ENCODE measurements around the gene CCDC17. TPM values are rescaled to one million over a fixed set of nuclear protein-coding genes. Genes with fewer than 3 reads are reported as not detected.

The CCDC17 gene
- polyA plus RNA-seq, 1 experiment = 0.19 TPM

- Histone ChIP-seq H3K27ac (ENCODE audit: low read depth, low read length) (no peak overlapping the region), H3K4me3 (ENCODE audit: low read depth, low read length) (peak overlapping the region; percentile 99), H3K9me3 (ENCODE audit: control insufficient read depth, insufficient read depth, low read length) (peaks cover 5% of the 10 kb centered on the region; the same call in 1 of the 2 replicates), H3K27me3 (ENCODE audit: control insufficient read depth, insufficient read depth, low read length) (no peaks in the 10 kb centered on the region)
- CTCF ChIA-PET = no interaction called here
- POLR2A ChIA-PET = interaction anchor here (0.6 to 2.7 kb wide), 4 partner anchors 16 to 245 kb away, joined by 6 to 12 read pairs (median 12); partner anchors contain the start of genes GPBP1L1 and PRDX1
- no peak for DNase-seq (ENCODE audit: low read depth, low spot score)
- no peak for TF ChIP-seq CTCF (IDR thresholded peaks at IDR 0.05; ENCODE audit: low read depth, low read length)
These were observed 38.3 kb downstream of the CCDC17 start for GRCh38 chr1:45585496-45586075.

GRCh38 chr1:45585110-45585426, 38.8 kb downstream of the CCDC17 start:
- POLR2A ChIA-PET = interaction anchor here (0.9 to 5.5 kb wide), 6 partner anchors 17 to 103 kb away, joined by 3 to 46 read pairs (median 8); partner anchors contain the start of genes GPBP1L1, PRDX1 and TMEM69
- TF ChIP-seq CTCF (IDR thresholded peaks at IDR 0.05; ENCODE audit: low read depth, low read length) = no peak
- CTCF ChIA-PET = no interaction called here
- no peak for DNase-seq (ENCODE audit: low read depth, low spot score)
- peak overlapping the region; percentile 99 for H3K4me3 ChIP-seq (ENCODE audit: low read depth, low read length)
- H3K27ac ChIP-seq (ENCODE audit: low read depth, low read length) = peak overlapping the region; percentile 57
- no peaks in the 10 kb centered on the region for H3K27me3 ChIP-seq (ENCODE audit: control insufficient read depth, insufficient read depth, low read length)
- peaks cover 5% of the 10 kb centered on the region; the same call in 1 of the 2 replicates for H3K9me3 ChIP-seq (ENCODE audit: control insufficient read depth, insufficient read depth, low read length)

GRCh38 chr1:45584351-45585109, 39.3 kb downstream of the CCDC17 start:
- H3K9me3 ChIP-seq (ENCODE audit: control insufficient read depth, insufficient read depth, low read length) = peaks cover 5% of the 10 kb centered on the region; the same call in 1 of the 2 replicates
- POLR2A ChIA-PET = interaction anchor here (0.9 to 5.5 kb wide), 6 partner anchors 17 to 104 kb away, joined by 3 to 46 read pairs (median 8); partner anchors contain the start of genes GPBP1L1, PRDX1 and TMEM69
- CTCF ChIA-PET = no interaction called here
- no peak for TF ChIP-seq CTCF (IDR thresholded peaks at IDR 0.05; ENCODE audit: low read depth, low read length)
- no peaks in the 10 kb centered on the region for H3K27me3 ChIP-seq (ENCODE audit: control insufficient read depth, insufficient read depth, low read length)
- DNase-seq (ENCODE audit: low read depth, low spot score) = peak; percentile 53
- H3K4me3 ChIP-seq (ENCODE audit: low read depth, low read length) = peak overlapping the region; percentile 99
- peak overlapping the region; percentile 78 for H3K27ac ChIP-seq (ENCODE audit: low read depth, low read length)

- peak within 1 kb of the TSS; percentile 99 for H3K4me3 ChIP-seq (ENCODE audit: low read depth, low read length)
- CTCF ChIA-PET = interaction anchor here (1.3 to 1.4 kb wide), 2 partner anchors 8 to 13 kb away, joined by 3 to 5 read pairs; no protein-coding TSS in a partner anchor
- POLR2A ChIA-PET = interaction anchor here (0.7 to 5.5 kb wide), 9 partner anchors 18 to 244 kb away, joined by 3 to 46 read pairs (median 4); partner anchors contain the start of genes AKR1A1, GPBP1L1, MUTYH and PRDX1
- no peak for TF ChIP-seq CTCF (IDR thresholded peaks at IDR 0.05; ENCODE audit: low read depth, low read length)
- H3K9me3 ChIP-seq (ENCODE audit: control insufficient read depth, insufficient read depth, low read length) = peaks cover 5% of the 10 kb centered on the region; the same call in 1 of the 2 replicates
- peak; percentile 41 for DNase-seq (ENCODE audit: low read depth, low spot score)
- no peaks in the 10 kb centered on the region for H3K27me3 ChIP-seq (ENCODE audit: control insufficient read depth, insufficient read depth, low read length)
- H3K27ac ChIP-seq (ENCODE audit: low read depth, low read length) = peak within 1 kb of the TSS; percentile 78
These were observed 40.0 kb downstream of the CCDC17 start, which contains the start of gene NASP for GRCh38 chr1:45583666-45584350. TSS of gene NASP (plus strand) at chr1:45584041. CDS start at chr1:45584147, 106 bp downstream.
